ENCODE measurements around the gene TP63. TPM values are rescaled to one million over a fixed set of nuclear protein-coding genes. Genes with fewer than 3 reads are reported as not detected.

The TP63 gene
- polyA plus RNA-seq, 3 donors: not detected

- Histone ChIP-seq H3K4me2 (replicated peaks; ENCODE audit: extremely low read depth, low read length, poor library complexity, severe bottlenecking) (no peak overlapping the region), H3K27ac (ENCODE audit: low read depth in 1 of 2, low read length in 2 of 2) (no peak overlapping the region), H3K27me3 (ENCODE audit: control insufficient read depth in 2 of 2, insufficient read depth in 2 of 2, low read length in 2 of 2) (no peaks in the 10 kb centered on the region), H3K36me3 (replicated peaks in 1 of 2; ENCODE audit: control insufficient read depth in 1 of 2, insufficient read depth in 2 of 2, low read length in 2 of 2) (no peaks in the 10 kb centered on the region), H3K9ac (ENCODE audit: insufficient read depth, low read length, poor library complexity, severe bottlenecking) (no peak overlapping the region), H3K9me3 (replicated peaks in 1 of 2; ENCODE audit: control insufficient read depth in 1 of 2, insufficient read depth in 1 of 2, low read length in 2 of 2) (peaks cover 0 to 4% of the 10 kb centered on the region in 2 donors), H4K20me1 (ENCODE audit: insufficient read depth, low read length) (no peaks in the 10 kb centered on the region), H3K79me2 (ENCODE audit: insufficient read depth, low read length) (no peaks in the 10 kb centered on the region), H3K4me3 (replicated peaks in 1 of 3; ENCODE audit: low read depth in 2 of 3, low read length in 3 of 3) (no peak overlapping the region), H3K4me1 (ENCODE audit: control insufficient read depth in 1 of 2, insufficient read depth in 2 of 2, low read length in 2 of 2) (no peaks in the 10 kb centered on the region), H2AFZ (ENCODE audit: insufficient read depth, low read depth, low read length, poor library complexity, severe bottlenecking) (no peak overlapping the region)
- peaks cover 2 to 3% (median 2%) of the 10 kb centered on the region in 3 donors for H3K27me3 Mint-ChIP-seq (ENCODE audit: low read depth in 3 of 3)
- H3K4me1 Mint-ChIP-seq: peaks cover 6% of the 10 kb centered on the region
- intact Hi-C loops (cut with micrococcal nuclease): no loop called here
- no peaks in the 10 kb centered on the region for H3K36me3 Mint-ChIP-seq
- peaks cover 2 to 4% (median 3%) of the 10 kb centered on the region in 7 donors for H3K9me3 Mint-ChIP-seq
- no peak overlapping the region for H3K27ac Mint-ChIP-seq
- no CpG with 5 or more reads among the region's 5 CpGs for WGBS (ENCODE audit: insufficient coverage)
- no peak for DNase-seq
- no peak overlapping the region for H3K4me3 Mint-ChIP-seq
- TF ChIP-seq CTCF (IDR thresholded peaks at IDR 0.05): no peak
Measured at GRCh38 chr3:189602471-189602870, 28.7 kb upstream of the TP63 start.

GRCh38 chr3:189605717-189606116, 25.5 kb upstream of the TP63 start:
- H3K9ac ChIP-seq (ENCODE audit: insufficient read depth, low read length, poor library complexity, severe bottlenecking): no peak overlapping the region
- no CpG with 5 or more reads among the region's 2 CpGs for WGBS (ENCODE audit: insufficient coverage)
- H3K36me3 ChIP-seq (replicated peaks in 1 of 2; ENCODE audit: control insufficient read depth in 1 of 2, insufficient read depth in 2 of 2, low read length in 2 of 2): no peaks in the 10 kb centered on the region
- Mint-ChIP-seq H3K36me3 (no peaks in the 10 kb centered on the region), H3K4me1 (no peaks in the 10 kb centered on the region), H3K9me3 (peaks cover 2 to 7% (median 6%) of the 10 kb centered on the region in 7 donors), H3K27me3 (ENCODE audit: low read depth in 3 of 3) (no peaks in the 10 kb centered on the region), H3K4me3 (no peak overlapping the region), H3K27ac (no peak overlapping the region)
- no peaks in the 10 kb centered on the region for H3K79me2 ChIP-seq (ENCODE audit: insufficient read depth, low read length)
- H3K9me3 ChIP-seq (replicated peaks in 1 of 2; ENCODE audit: control insufficient read depth in 1 of 2, insufficient read depth in 1 of 2, low read length in 2 of 2): peaks cover 0 to 4% of the 10 kb centered on the region in 2 donors
- no peaks in the 10 kb centered on the region for H3K27me3 ChIP-seq (ENCODE audit: control insufficient read depth in 2 of 2, insufficient read depth in 2 of 2, low read length in 2 of 2)
- TF ChIP-seq CTCF (IDR thresholded peaks at IDR 0.05): no peak
- no peak overlapping the region for H3K4me2 ChIP-seq (replicated peaks; ENCODE audit: extremely low read depth, low read length, poor library complexity, severe bottlenecking)
- no peaks in the 10 kb centered on the region for H3K4me1 ChIP-seq (ENCODE audit: control insufficient read depth in 1 of 2, insufficient read depth in 2 of 2, low read length in 2 of 2)
- intact Hi-C loops (cut with micrococcal nuclease): no loop called here
- H4K20me1 ChIP-seq (ENCODE audit: insufficient read depth, low read length): no peaks in the 10 kb centered on the region
- no peak for DNase-seq
- H3K27ac ChIP-seq (ENCODE audit: low read depth in 1 of 2, low read length in 2 of 2): no peak overlapping the region
- no peak overlapping the region for H3K4me3 ChIP-seq (replicated peaks in 1 of 3; ENCODE audit: low read depth in 2 of 3, low read length in 3 of 3)
- H2AFZ ChIP-seq (ENCODE audit: insufficient read depth, low read depth, low read length, poor library complexity, severe bottlenecking): no peak overlapping the region

All from CD14-positive monocyte (primary cell).